Gastrocnemius medialis (tissue), 4 donors: ENCODE data around the gene EPAS1.

Experiments
- CTCF ChIP-seq, 5 experiments: fragments of 450-650 bp in 3 of 5; fragments of 200-600 bp in 2 of 5; sonication (generic) in 2 of 5; IDR thresholded peaks in 4 of 5; conservative IDR thresholded peaks in 1 of 5; 1 replicate in 4 of 5; 2 replicates in 1 of 5; pipeline ENCODE4 v1.5.1; 2016 to 2019; ENCODE audit warnings: antibody characterized with exemption in 5 of 5, mild to moderate bottlenecking in 3 of 5, moderate library complexity in 3 of 5
- POLR2A ChIP-seq, 2 donors: fragments of 450-650 bp; IDR thresholded peaks; one replicate each; pipeline ENCODE4 v1.6.1; 2017; ENCODE audit warnings: antibody characterized with exemption in 2 of 2, mild to moderate bottlenecking in 2 of 2, moderate library complexity in 2 of 2

- TF ChIP-seq POLR2A (IDR thresholded peaks at IDR 0.05) = no peak
- TF ChIP-seq CTCF (IDR thresholded peaks at IDR 0.05 in 4 of 5, conservative IDR thresholded peaks at IDR 0.05 in 1 of 5) = no peak
Observed at GRCh38 chr2:46284260-46284659, 12.9 kb upstream of the EPAS1 start.
